Adipocyte (in vitro differentiated cells): ENCODE measurements around the gene NRP2.

Source experiments
- DNase-seq: peaks from one replicate; pipeline ENCODE4 v3.0.0-alpha.2; 2015; ENCODE audit warnings: low read depth
- H3K27me3 ChIP-seq: replicated peaks from 2 replicates; pipeline ENCODE4 v1.7.0; 2013; ENCODE audit warnings: mild to moderate bottlenecking, low read length, moderate library complexity; ENCODE audit not compliant: control insufficient read depth, insufficient read depth
- H3K36me3 ChIP-seq: 2 replicates; pipeline ENCODE4 v1.7.0; 2013; ENCODE audit warnings: low read length, mild to moderate bottlenecking, moderate library complexity; ENCODE audit not compliant: control insufficient read depth, insufficient read depth, severe bottlenecking
- H3K4me1 ChIP-seq: 2 replicates; pipeline ENCODE4 v1.7.0; 2013; ENCODE audit warnings: mild to moderate bottlenecking, low read length, moderate library complexity; ENCODE audit not compliant: control insufficient read depth, insufficient read depth
- H3K4me3 ChIP-seq: 2 replicates; pipeline ENCODE4 v1.7.0; 2013; ENCODE audit warnings: mild to moderate bottlenecking, low read length, moderate library complexity
- H3K9ac ChIP-seq: 2 replicates; pipeline ENCODE4 v1.7.0; 2013; ENCODE audit warnings: mild to moderate bottlenecking, low read length, moderate library complexity
- H3K9me3 ChIP-seq: 2 replicates; pipeline ENCODE4 v1.7.0; 2013; ENCODE audit warnings: mild to moderate bottlenecking, low read length, moderate library complexity; ENCODE audit not compliant: control insufficient read depth

Gene NRP2

DNA sequence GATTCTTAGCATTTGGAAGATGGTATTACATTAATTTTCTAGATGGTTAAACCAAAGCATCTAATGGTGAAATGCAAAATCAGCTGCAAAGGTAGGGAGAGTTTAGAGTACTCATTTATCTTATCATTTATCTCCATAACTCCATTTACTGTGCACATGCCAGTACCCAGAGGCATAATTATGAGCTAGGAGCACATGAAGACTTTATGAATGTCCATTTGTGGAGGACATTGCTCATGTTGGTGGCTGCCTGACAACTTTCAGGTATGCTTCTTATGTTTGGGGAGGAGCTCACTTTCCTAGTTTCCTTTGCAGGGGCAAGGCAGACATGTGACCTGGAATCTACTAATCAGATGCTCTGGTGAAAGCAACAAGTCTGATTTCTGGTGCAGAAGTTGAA is 134.0 kb downstream of the NRP2 start:
- H3K9ac ChIP-seq = no peak overlapping the region
- H3K4me1 ChIP-seq = peaks cover 10% of the 10 kb centered on the region
- no peaks in the 10 kb centered on the region for H3K36me3 ChIP-seq
- peaks cover 23% of the 10 kb centered on the region for H3K27me3 ChIP-seq
- H3K4me3 ChIP-seq = no peak overlapping the region
- no peaks in the 10 kb centered on the region for H3K9me3 ChIP-seq
- no peak for DNase-seq

DNA sequence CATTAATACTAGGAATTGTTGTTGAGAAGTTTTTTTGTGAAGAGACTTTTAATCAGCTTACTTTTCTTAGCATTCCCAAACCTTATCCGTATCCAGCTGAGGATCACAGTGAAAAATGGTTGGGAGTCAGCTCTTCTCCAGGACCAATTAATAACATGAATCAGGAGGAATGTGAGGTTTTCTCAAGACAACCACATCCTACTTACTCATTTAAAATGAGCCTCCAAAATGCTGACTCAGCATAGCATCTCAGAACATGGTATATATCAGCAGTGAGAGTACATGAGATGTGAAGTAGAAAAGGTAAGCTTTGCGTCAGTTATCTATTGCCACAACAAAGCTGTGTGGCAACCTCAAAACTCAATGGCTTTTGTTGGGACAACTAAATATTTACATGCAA is 140.3 kb downstream of the NRP2 start:
- Histone ChIP-seq H3K27me3 (peaks cover 17% of the 10 kb centered on the region), H3K4me3 (no peak overlapping the region), H3K4me1 (no peaks in the 10 kb centered on the region), H3K36me3 (no peaks in the 10 kb centered on the region), H3K9ac (no peak overlapping the region), H3K9me3 (peaks cover 10% of the 10 kb centered on the region)
- DNase-seq = no peak

DNA sequence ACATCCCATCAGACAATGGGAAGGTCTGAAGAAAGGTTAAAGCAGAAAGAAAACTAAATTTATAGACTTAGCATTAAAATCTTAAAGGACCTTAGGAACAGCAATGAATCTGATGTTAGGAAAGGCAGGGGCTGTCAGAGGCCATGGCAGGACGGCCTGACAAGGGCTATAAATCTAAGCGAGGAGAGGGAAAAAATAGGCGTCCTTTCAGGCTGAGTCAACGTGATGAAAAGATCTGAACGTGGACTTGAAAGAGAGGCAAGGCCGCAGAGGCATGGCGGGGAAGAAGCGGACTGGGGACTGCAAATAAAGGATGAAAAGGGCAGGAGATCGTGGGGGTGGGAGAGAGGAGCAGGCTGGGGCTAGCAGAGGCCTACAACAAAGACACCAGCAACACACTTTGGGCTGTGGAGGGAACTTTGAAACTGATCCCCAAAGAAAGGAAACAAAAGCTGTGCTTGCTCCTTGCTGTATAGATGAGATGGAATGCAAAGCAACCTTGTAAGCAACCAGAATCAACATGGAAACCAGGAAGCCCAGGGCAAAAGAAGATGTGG is 145.6 kb downstream of the NRP2 start:
- H3K9me3 ChIP-seq = peaks cover 10% of the 10 kb centered on the region
- no peak for DNase-seq
- no peak overlapping the region for H3K4me3 ChIP-seq
- H3K36me3 ChIP-seq = no peaks in the 10 kb centered on the region
- no peaks in the 10 kb centered on the region for H3K4me1 ChIP-seq
- no peak overlapping the region for H3K9ac ChIP-seq
- H3K27me3 ChIP-seq = peaks cover 9% of the 10 kb centered on the region

DNA sequence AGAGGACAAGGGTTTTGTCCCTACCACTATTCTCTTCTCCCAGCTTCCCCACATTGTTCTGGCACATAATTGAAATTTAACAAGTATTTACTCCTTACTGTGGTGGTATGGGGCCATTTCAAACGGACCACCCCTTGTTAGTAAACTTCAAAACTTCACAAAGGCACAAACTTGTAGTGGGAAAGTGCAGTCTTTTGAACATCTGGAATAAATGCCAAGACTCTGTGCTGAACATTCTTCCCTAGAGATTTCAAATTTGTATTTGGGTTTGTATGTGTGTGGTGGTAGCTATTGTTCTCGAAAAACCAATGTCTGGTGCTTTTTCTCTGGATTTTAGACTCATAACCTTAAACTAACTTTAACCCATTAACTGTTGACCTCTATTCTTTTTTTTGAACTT is 151.6 kb downstream of the NRP2 start:
- H3K36me3 ChIP-seq = no peaks in the 10 kb centered on the region
- H3K9me3 ChIP-seq = peaks cover 14% of the 10 kb centered on the region
- H3K4me3 ChIP-seq = no peak overlapping the region
- peak; percentile 23 for DNase-seq
- H3K27me3 ChIP-seq = peaks cover 20% of the 10 kb centered on the region
- H3K4me1 ChIP-seq = no peaks in the 10 kb centered on the region
- no peak overlapping the region for H3K9ac ChIP-seq

DNA sequence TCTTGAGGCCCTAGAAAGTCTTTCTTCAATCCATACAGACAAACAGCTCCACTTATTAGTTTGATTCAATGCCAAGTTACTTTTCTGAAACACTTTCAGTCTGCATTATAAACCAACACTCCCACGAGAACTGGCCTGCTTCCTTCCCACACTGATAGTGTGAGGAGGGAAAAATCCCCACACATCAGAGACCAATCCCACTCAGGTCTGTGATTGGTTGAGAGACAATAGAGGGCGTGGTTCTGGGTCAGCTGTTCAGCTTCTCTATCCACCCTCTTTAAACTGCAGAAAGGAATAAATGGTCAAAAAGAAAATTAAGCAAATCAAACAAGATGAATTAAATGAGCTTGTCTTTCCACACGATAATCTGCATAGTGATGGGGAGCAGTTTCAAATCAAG is 152.5 kb downstream of the NRP2 start:
- DNase-seq = peak; percentile 45
- peaks cover 20% of the 10 kb centered on the region for H3K27me3 ChIP-seq
- H3K9me3 ChIP-seq = peaks cover 22% of the 10 kb centered on the region
- H3K4me3 ChIP-seq = no peak overlapping the region
- H3K4me1 ChIP-seq = no peaks in the 10 kb centered on the region
- no peak overlapping the region for H3K9ac ChIP-seq
- no peaks in the 10 kb centered on the region for H3K36me3 ChIP-seq

DNA sequence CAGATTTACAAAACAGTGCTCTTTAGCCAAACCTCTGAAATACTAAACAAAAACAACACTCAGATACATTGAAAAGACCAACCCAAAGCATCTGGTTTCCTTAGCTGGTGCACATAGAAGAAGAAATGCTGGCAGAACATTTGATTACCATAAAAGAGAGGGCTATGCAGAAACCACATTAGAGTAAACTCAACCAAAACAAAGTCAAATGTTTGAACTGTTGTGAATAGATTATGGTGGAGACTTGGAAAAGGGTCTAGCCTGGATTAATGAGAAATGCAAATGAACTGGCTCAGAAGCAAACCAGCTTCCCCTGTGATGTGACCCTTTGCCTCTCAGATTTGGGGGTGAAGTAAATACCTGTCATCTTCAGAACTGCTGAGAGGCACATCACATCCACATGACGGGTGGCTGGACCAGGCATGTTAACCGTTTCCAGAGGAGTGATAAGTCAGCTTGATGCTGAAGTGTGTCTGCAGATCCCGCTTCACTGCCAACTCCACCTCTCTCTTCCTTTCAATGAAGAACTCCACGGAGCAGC is 153.0 kb downstream of the NRP2 start:
- Histone ChIP-seq H3K27me3 (peaks cover 20% of the 10 kb centered on the region), H3K4me1 (no peaks in the 10 kb centered on the region), H3K9me3 (peaks cover 22% of the 10 kb centered on the region), H3K4me3 (no peak overlapping the region), H3K9ac (no peak overlapping the region), H3K36me3 (no peaks in the 10 kb centered on the region)
- peak; percentile 73 for DNase-seq

DNA sequence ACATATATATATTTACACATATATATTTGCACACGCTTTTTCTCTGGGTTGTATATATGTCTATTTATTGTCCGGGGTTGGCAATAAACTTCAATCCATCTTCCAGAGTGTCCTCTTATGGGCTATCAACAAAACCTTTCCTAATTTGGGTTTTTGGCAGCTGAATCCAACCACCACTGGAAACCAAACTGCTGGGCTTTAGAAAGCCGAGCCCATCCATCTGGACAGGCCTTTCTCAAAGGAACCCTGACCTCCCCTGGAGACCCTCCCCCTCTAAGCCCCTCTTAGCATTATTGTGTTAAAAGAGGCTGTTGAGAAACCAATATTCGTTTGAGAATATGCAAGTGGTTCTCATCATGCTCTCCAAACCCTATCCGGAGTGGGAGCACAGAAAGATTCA is 153.6 kb downstream of the NRP2 start:
- Histone ChIP-seq H3K4me1 (no peaks in the 10 kb centered on the region), H3K27me3 (peaks cover 20% of the 10 kb centered on the region), H3K36me3 (no peaks in the 10 kb centered on the region), H3K9me3 (peaks cover 22% of the 10 kb centered on the region), H3K4me3 (no peak overlapping the region), H3K9ac (no peak overlapping the region)
- no peak for DNase-seq

DNA sequence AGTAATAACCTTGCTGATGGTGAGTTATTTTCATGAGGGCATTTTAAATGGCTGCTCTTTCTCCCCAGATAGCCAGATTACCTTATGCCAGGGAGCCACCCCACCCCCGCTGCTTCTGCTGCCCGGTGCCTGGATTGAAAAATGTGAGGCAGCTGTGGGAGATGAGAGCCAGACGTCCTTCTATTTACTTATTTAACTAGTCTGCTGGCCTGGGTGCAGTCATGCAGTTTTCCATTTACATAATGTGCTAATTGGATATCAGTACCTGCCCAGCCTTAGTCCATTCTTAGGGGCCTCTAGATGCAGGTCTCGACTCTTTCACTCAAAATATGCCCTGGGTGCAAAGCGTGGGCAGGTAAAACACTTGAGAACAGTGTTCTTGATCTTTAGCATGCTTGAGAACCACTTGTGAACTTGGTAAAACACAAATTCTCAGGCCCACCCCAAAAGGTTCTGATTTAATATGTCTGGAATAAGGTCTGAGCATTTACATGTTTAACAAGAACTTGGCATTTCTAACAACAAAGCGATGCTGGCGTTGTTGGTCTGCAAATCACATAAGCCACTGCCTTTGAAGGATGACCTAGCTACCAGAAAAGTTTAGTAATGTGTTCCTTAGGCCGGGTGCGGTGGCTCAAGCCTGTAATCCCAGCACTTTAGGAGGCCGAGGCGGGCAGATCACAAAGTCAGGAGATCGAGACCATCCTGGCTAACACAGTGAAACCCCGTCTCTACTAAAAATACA is 154.3 kb downstream of the NRP2 start:
- H3K9ac ChIP-seq = no peak overlapping the region
- peaks cover 20% of the 10 kb centered on the region for H3K27me3 ChIP-seq
- H3K36me3 ChIP-seq = no peaks in the 10 kb centered on the region
- peaks cover 22% of the 10 kb centered on the region for H3K9me3 ChIP-seq
- no peaks in the 10 kb centered on the region for H3K4me1 ChIP-seq
- no peak for DNase-seq
- H3K4me3 ChIP-seq = no peak overlapping the region

DNA sequence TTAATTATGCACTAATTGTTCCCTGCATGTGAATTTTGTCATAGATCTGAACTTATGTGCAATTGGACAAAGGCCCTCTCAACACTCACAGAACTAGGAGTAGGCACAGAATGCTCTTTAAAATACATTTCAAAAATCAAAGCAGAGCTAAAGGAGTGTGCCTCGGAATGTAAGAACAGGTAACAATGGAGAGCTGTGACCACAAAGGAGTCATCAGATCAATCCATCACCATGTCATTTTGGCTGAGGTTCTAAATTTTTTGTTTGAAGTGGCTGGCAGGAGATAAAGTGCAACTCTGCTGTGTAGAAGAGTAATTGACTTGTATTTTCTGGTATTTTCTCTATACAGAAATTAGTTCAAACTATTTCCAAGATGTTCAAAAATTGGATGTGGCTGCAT is 155.4 kb downstream of the NRP2 start:
- Histone ChIP-seq H3K9ac (no peak overlapping the region), H3K9me3 (peaks cover 22% of the 10 kb centered on the region), H3K36me3 (no peaks in the 10 kb centered on the region), H3K4me1 (no peaks in the 10 kb centered on the region), H3K27me3 (peaks cover 20% of the 10 kb centered on the region), H3K4me3 (no peak overlapping the region)
- DNase-seq = no peak

DNA sequence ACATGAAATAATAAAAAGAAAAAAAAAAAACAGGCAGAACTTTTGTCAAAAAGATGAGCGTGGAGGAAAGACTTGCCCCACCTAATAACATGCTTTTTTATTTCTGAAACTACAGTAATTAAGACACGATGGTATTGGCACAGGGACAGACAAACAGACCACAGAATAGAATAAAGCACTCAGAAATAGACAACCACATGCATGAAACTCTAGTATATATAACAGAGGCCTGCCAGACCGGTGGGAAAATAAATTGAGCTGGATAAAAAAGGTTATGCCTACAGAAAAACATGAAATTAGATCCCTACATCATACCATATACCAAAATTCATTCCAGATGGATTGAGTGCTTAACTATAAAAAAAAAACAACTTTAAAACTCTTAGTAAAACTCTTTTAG is 163.1 kb downstream of the NRP2 start:
- no peaks in the 10 kb centered on the region for H3K36me3 ChIP-seq
- DNase-seq = peak; percentile 81
- no peaks in the 10 kb centered on the region for H3K9me3 ChIP-seq
- peaks cover 5% of the 10 kb centered on the region for H3K4me1 ChIP-seq
- H3K27me3 ChIP-seq = peaks cover 6% of the 10 kb centered on the region
- H3K4me3 ChIP-seq = no peak overlapping the region
- H3K9ac ChIP-seq = no peak overlapping the region
